B cell (primary cell): ENCODE data around the gene NTMT1. TPM values are rescaled to one million over a fixed set of nuclear protein-coding genes. Genes with fewer than 3 reads are reported as not detected.

ENCODE experiments used
- ATAC-seq: fragments of 200-7000 bp; cut with Tn5 transposase; one replicate; pipeline ENCODE4 v1.10.0; 2021; ENCODE audit warnings: low read depth, mild to moderate bottlenecking, moderate number of reproducible peaks, moderate library complexity
- CTCF ChIA-PET: fragments of 350-600 bp; sonication (Branson Sonifier 250); formaldehyde crosslinking; loops from one replicate; lab custom pipeline; 2021; ENCODE audit warnings: antibody characterized with exemption, inconsistent platforms; lab: Charles Lee
- POLR2A ChIA-PET: fragments of 350-600 bp; sonication (Branson Sonifier 250); formaldehyde crosslinking; loops from one replicate; lab custom pipeline; 2021; ENCODE audit warnings: antibody characterized with exemption; lab: Charles Lee
- DNase-seq: peaks from one replicate; pipeline ENCODE4 v3.0.0; 2013
- H2AFZ ChIP-seq: 2 replicates; pipeline ENCODE4 v1.6.1; 2012; ENCODE audit warnings: mild to moderate bottlenecking, low read depth, low read length; ENCODE audit not compliant: insufficient read depth, poor library complexity, severe bottlenecking
- H3K27ac ChIP-seq, 2 donors: 1 replicate in 1 of 2; 2 replicates in 1 of 2; pipeline ENCODE4 v1.5.1; 2012 to 2013; ENCODE audit warnings: low read length in 2 of 2, mild to moderate bottlenecking in 2 of 2, moderate library complexity in 1 of 2
- H3K27me3 ChIP-seq, 4 experiments: fragments of 200-600 bp in 1 of 4; sonication (generic) in 1 of 4; replicated peaks in 1 of 4; 1 replicate in 2 of 4; 2 replicates in 2 of 4; pipeline versions ENCODE4 v1.6.1 to v1.7.0; 2013 to 2016; ENCODE audit warnings: low read length in 3 of 4, mild to moderate bottlenecking in 2 of 4, mixed read lengths in 1 of 4, moderate library complexity in 1 of 4; ENCODE audit not compliant: insufficient read depth in 4 of 4, control insufficient read depth in 3 of 4; ENCODE audit errors: control extremely low read depth in 1 of 4
- H3K36me3 ChIP-seq, 2 experiments: replicated peaks in 1 of 2; 1 replicate in 1 of 2; 2 replicates in 1 of 2; pipeline versions ENCODE4 v1.6.1 to v1.7.1; 2013; ENCODE audit warnings: low read length in 1 of 2; ENCODE audit not compliant: insufficient read depth in 2 of 2, control insufficient read depth in 1 of 2; ENCODE audit errors: control extremely low read depth in 1 of 2, extremely low read depth in 1 of 2
- H3K4me1 ChIP-seq, 2 donors: fragments of 200-600 bp in 1 of 2; sonication (generic) in 1 of 2; 1 replicate in 1 of 2; 2 replicates in 1 of 2; pipeline versions ENCODE4 v1.5.1 to v1.6.1; 2013 to 2017; ENCODE audit warnings: low read length in 2 of 2; ENCODE audit not compliant: control insufficient read depth in 2 of 2, insufficient read depth in 2 of 2
- H3K4me2 ChIP-seq: replicated peaks from 2 replicates; pipeline ENCODE3; 2012; ENCODE audit warnings: mild to moderate bottlenecking, low read depth, low read length; ENCODE audit not compliant: poor library complexity, severe bottlenecking
- H3K4me3 ChIP-seq, 5 experiments: fragments of 200-600 bp in 1 of 5; sonication (generic) in 1 of 5; 1 replicate in 3 of 5; 2 replicates in 2 of 5; pipeline versions ENCODE4 v1.5.1 to v1.7.0; 2011 to 2016; ENCODE audit warnings: low read length in 4 of 5, mild to moderate bottlenecking in 4 of 5, low read depth in 2 of 5, control low read depth in 1 of 5, moderate library complexity in 1 of 5; ENCODE audit not compliant: insufficient read depth in 1 of 5; ENCODE audit errors: control extremely low read depth in 1 of 5, extremely low read depth in 1 of 5
- H3K79me2 ChIP-seq: fragments of 200-600 bp; sonication (generic); one replicate; pipeline ENCODE4 v1.6.0; 2016; ENCODE audit warnings: low read length; ENCODE audit not compliant: control insufficient read depth, insufficient read depth
- H3K9ac ChIP-seq: fragments of 200-600 bp; sonication (generic); 2 replicates; pipeline ENCODE4 v1.6.1; 2017; ENCODE audit warnings: mild to moderate bottlenecking, low read length, moderate library complexity
- H3K9me3 ChIP-seq, 3 donors: one replicate each; pipeline versions ENCODE4 v1.6.1 to v1.7.1; 2013; ENCODE audit warnings: low read length in 2 of 3; ENCODE audit not compliant: control insufficient read depth in 2 of 3, insufficient read depth in 1 of 3; ENCODE audit errors: control extremely low read depth in 1 of 3
- H4K20me1 ChIP-seq: 2 replicates; pipeline ENCODE4 v1.6.0; 2012; ENCODE audit warnings: mild to moderate bottlenecking, low read length; ENCODE audit not compliant: insufficient read depth, control insufficient read depth, poor library complexity, severe bottlenecking
- H3K27ac Mint-ChIP-seq: one replicate; pipeline ENCODE4 v1.8.0; 2021; ENCODE audit warnings: mixed read lengths
- H3K27me3 Mint-ChIP-seq: one replicate; pipeline ENCODE4 v1.8.0; 2021; ENCODE audit warnings: mixed read lengths
- H3K4me1 Mint-ChIP-seq: one replicate; pipeline ENCODE4 v1.8.0; 2021; ENCODE audit warnings: mixed read lengths
- H3K4me3 Mint-ChIP-seq: one replicate; pipeline ENCODE4 v1.8.0; 2021; ENCODE audit warnings: mixed read lengths
- H3K9me3 Mint-ChIP-seq: one replicate; pipeline ENCODE4 v1.8.0; 2022; ENCODE audit warnings: mixed read lengths; ENCODE audit not compliant: insufficient read depth
- CTCF ChIP-seq: fragments of 200-600 bp; IDR thresholded peaks from one replicate; pipeline ENCODE4 v1.8.0; 2022; ENCODE audit warnings: antibody characterized with exemption, mild to moderate bottlenecking
- EZH2 ChIP-seq: IDR thresholded peaks from 2 replicates; pipeline ENCODE4 v1.6.1; 2012; ENCODE audit warnings: borderline replicate concordance, low read depth, mild to moderate bottlenecking, moderate library complexity, low read length; ENCODE audit not compliant: insufficient read depth, poor library complexity, severe bottlenecking
- WGBS: methylation state at CpG from one replicate; pipeline ENCODE4 v1.1.5; 2013; ENCODE audit warnings: missing lambda C conversion rate; ENCODE audit not compliant: insufficient coverage; 5-methylcytosine and 5-hydroxymethylcytosine counted together
- intact Hi-C: fragments of 100-400 bp; cut with micrococcal nuclease; formaldehyde crosslinking; loops from one replicate; pipeline ENCODE4 v1.10.0; 2022
- polyA plus RNA-seq: library from polyadenylated mRNA; depleted of rRNA; stranded (reverse); fragments of >200 nt; gene quantifications from 2 replicates; pipeline ENCODE4 v1.2.3, GENCODE V29; 2012
- total RNA-seq, 2 donors: library from RNA; stranded (reverse); fragments of 120-200 nt in 1 of 2; gene quantifications; 1 replicate in 1 of 2; 2 replicates in 1 of 2; pipeline versions ENCODE4 v1.2.3 to v1.2.4, GENCODE V29; 2013 to 2022

The NTMT1 gene
- total and polyA plus RNA-seq, 2 donors (not counting 1 experiment from before 2014, with no cell fraction given), result 21.8 to 35.3 TPM

- Histone ChIP-seq H3K36me3 (no peaks in the 10 kb centered on the region), H3K9me3 (peaks cover 0 to 3% (median 0%) of the 10 kb centered on the region in 3 donors), H3K79me2 (no peaks in the 10 kb centered on the region), H3K9ac (no peak overlapping the region), H3K4me1 (peaks cover 4 to 6% of the 10 kb centered on the region in 2 donors), H4K20me1 (no peaks in the 10 kb centered on the region), H3K27ac (no peak overlapping the region), H2AFZ (no peak overlapping the region), H3K4me2 (no peak overlapping the region), H3K4me3 (no peak overlapping the region), H3K27me3 (no peaks in the 10 kb centered on the region)
- H3K27me3 Mint-ChIP-seq, result peaks cover 38% of the 10 kb centered on the region
- DNase-seq, result no peak
- H3K4me1 Mint-ChIP-seq, result peaks cover 6% of the 10 kb centered on the region
- ATAC-seq, result no peak
- no peak for TF ChIP-seq EZH2
- TF ChIP-seq CTCF, result no peak
- WGBS, result 15% methylated on average over 5 of the region's 8 CpGs
- intact Hi-C loops, result no loop called here
- POLR2A ChIA-PET, result interaction anchor here (0.6 kb wide), 2 partner anchors 169 to 287 kb away, joined by 3 to 5 read pairs; no protein-coding TSS in a partner anchor
- H3K27ac Mint-ChIP-seq, result no peak overlapping the region
- no peak overlapping the region for H3K4me3 Mint-ChIP-seq
- CTCF ChIA-PET, result interaction anchor here (0.9 to 1.2 kb wide), 4 partner anchors 9 to 280 kb away, joined by 3 read pairs; no protein-coding TSS in a partner anchor
- no peaks in the 10 kb centered on the region for H3K9me3 Mint-ChIP-seq
Measured at GRCh38 chr9:129586685-129587084, 39.3 kb upstream of the NTMT1 start.

- H3K9me3 ChIP-seq, result peaks cover 0 to 3% (median 0%) of the 10 kb centered on the region in 3 donors
- no peak overlapping the region for H3K4me3 ChIP-seq
- CTCF ChIA-PET, result interaction anchor here (1.2 kb wide), 1 partner anchor 22 kb away, joined by 3 read pairs; no protein-coding TSS in a partner anchor
- H3K9ac ChIP-seq, result no peak overlapping the region
- H3K36me3 ChIP-seq, result no peaks in the 10 kb centered on the region
- no peaks in the 10 kb centered on the region for H3K27me3 ChIP-seq
- Mint-ChIP-seq H3K4me1 (peaks cover 6% of the 10 kb centered on the region), H3K4me3 (no peak overlapping the region), H3K9me3 (no peaks in the 10 kb centered on the region), H3K27me3 (peaks cover 40% of the 10 kb centered on the region), H3K27ac (no peak overlapping the region)
- POLR2A ChIA-PET, result interaction anchor here (0.6 kb wide), 1 partner anchor 168 kb away, joined by 5 read pairs; no protein-coding TSS in a partner anchor
- no peak for DNase-seq
- peaks cover 4 to 6% of the 10 kb centered on the region in 2 donors for H3K4me1 ChIP-seq
- no peak for TF ChIP-seq CTCF
- no peak for TF ChIP-seq EZH2
- no peaks in the 10 kb centered on the region for H3K79me2 ChIP-seq
- H2AFZ ChIP-seq, result no peak overlapping the region
- no peak overlapping the region for H3K4me2 ChIP-seq
- H3K27ac ChIP-seq, result no peak overlapping the region
- no peaks in the 10 kb centered on the region for H4K20me1 ChIP-seq
- intact Hi-C loops, result no loop called here
- ATAC-seq, result no peak
- WGBS, result 86% methylated on average over 19 of the region's 23 CpGs
Measured at GRCh38 chr9:129587487-129588262, 38.3 kb upstream of the NTMT1 start.
